ENCODE measurements around the gene LINC01488.

The LINC01488 gene

GRCh38 chr11:69542314-69543168, 61.1 kb downstream of the LINC01488 start:
- DNase-seq (ENCODE audit: low read depth in 2 of 3, low spot score in 1 of 3), result no peak

All from stimulated activated CD4-positive, alpha-beta T cell treated with anti-CD3 and anti-CD28 coated beads, Interleukin-12 subunit alpha, Interleukin-12 subunit beta, amount 100 ng/mL, for 48 hours (primary cell).